HG03469 (cell line): ENCODE measurements around the gene DNAJC5G.
"Not testable (repeated sequence)": the region's sequence is repeated elsewhere in the genome, so short reads cannot be mapped to it uniquely, and the experiment has no call there.

Experiments used
- ATAC-seq: cut with Tn5 transposase; IDR thresholded peaks from one replicate; pipeline ENCODE4 v1.9.1; 2021; ENCODE audit warnings: mild to moderate bottlenecking, moderate library complexity, moderate number of reproducible peaks; ENCODE audit not compliant: unreplicated experiment

The DNAJC5G gene

DNA sequence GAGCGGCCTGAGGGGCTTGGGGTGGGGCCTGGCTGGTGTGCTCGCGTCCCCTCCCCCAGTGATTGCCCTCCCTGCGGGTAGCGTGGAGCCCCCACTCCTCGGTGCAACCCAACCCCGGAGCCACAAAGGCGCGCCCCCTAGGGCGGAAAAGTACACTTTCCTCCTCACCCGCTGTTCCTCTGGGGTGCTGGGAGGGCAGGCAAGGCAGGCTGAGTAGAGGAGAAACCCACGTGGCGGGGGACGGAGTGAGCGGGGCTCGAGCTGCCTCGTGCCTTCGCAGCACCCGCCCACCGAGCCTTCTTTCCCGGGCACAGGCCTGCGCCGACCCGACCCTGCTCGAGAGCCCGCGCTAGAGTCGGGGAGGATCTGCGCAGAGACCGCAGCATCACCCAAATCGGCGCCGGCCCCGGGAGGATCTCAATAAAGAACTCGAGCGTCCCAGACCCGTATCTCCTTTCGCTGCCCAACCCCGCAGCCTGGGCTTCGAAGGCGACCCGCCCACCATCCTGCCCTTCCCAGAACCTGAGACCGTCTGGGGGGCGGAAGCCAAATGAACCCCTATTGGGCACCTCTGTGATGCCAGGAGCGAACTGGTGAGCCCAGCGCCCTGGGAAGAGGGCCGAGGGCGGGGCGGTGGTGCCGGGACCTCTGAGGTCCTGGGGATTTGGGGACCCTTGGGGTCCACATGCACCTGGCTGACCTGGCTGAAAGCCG, 31.5 kb downstream of the DNAJC5G start:
- ATAC-seq, result no peak

DNA sequence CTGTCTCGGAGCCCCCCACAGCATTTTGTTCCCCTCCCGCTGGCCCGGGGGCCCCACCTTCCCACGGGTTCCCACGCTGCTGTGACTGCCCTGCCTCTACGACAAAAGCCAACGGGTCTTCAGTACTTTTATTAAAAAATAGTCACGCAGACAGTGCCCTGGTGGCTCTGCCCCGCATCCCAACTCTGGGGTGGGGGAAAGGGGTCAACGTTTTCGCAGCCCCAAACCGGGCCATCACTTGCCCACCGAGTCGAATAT, 32.0 kb downstream of the DNAJC5G start:
- ATAC-seq, result no peak

- no peak for ATAC-seq
These were observed 32.5 kb downstream of the DNAJC5G start for GRCh38 chr2:27307545-27308358.

- ATAC-seq, result no peak
These were observed 33.2 kb downstream of the DNAJC5G start, which contains the start of gene UCN for GRCh38 chr2:27308359-27308881. UCN (minus strand) TSS chr2:27308445; CDS start chr2:27307895, 550 bp downstream.

DNA sequence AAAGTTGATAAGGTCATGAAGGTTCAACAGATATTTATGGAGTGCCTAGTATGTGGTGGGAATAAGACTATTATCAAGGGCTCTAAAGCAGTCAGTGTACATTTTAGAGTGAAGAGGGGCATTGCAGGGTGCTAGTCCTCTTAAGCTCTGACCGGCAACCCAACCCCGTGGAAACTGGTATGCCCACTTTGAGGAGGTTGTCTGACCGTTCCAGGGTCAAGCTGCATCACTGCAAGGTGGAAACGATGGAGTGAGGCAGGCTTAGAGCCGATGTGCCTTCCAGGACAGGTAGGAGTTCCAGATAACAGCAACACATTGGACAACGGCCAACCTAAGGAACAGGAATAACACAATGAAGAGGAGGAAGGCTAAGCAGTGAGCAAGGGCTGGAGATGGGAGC, 34.4 kb downstream of the DNAJC5G start:
- no peak for ATAC-seq

DNA sequence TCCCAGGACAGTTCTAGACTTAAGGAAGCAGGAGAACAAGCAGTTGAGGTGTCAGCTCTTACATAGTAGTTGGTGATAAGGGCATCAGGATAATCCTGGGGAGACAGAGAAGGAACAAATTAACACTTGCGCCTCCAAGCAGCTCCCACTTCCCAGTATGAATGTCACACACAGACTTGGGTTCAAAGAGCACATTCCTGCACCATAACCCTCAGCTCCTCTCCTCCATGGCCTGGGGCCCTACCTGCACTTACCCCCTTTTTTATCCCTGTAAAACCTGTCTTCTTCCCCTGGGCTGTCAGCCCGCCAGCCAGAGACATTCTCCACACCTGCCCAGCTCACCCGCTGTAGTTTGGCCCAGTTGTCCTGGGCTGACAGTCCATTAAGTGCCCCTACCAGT, 36.9 kb downstream of the DNAJC5G start:
- no peak for ATAC-seq

DNA sequence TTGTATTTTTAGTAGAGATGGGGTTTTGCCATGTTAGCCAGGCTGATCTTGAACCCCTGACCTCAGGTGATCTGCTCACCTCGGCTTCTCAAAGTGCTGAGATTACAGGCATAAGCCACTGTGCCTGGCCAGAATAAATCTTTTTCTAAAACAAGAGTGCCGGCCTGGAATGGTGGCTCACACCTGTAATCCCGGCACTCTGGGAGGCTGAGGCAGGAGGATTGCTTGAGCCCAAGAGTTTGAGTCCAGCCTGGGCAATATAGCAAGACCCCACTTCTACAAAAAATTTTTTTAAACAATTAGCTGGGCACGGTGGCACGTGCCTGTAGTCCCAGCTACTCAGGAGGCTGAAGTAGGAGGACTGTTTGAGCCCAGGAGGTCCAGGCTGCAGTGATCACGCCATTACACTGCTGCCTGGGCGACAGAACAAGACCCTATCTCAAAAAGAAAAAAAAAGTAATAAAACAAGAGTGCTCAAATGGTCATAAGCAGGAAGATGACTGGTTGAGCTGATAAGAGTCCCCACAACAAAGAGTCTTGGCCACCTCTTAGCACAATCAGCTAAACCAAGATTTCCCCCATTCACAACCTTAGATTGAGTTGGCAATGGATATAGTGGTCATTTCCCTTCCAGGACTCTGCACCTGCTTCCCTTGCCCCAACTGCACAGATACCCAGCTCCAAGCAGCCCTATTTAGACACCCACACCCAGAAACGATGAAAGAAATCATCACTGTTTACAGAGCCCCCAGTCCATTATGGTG, 38.8 kb downstream of the DNAJC5G start:
- no peak for ATAC-seq

DNA sequence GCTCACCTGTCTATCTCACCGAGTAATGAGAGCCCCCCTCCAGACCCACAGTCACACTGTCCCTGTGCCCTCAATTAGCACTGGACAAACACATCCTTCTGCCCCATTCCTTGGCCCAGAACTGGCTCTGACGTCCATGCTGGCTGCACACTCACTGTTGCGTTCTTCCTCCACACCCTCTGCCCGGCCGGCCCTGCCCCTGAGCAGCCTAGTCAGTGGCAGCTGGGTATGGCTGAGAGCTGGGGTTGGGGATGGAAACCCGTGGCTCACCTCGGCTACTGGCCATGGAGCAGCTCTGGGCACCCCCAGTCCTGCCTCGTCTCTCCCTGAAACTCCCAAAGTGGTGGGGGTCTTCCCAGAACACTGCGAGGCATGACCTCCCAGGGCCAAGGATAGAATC, 39.5 kb downstream of the DNAJC5G start:
- ATAC-seq, result no peak

DNA sequence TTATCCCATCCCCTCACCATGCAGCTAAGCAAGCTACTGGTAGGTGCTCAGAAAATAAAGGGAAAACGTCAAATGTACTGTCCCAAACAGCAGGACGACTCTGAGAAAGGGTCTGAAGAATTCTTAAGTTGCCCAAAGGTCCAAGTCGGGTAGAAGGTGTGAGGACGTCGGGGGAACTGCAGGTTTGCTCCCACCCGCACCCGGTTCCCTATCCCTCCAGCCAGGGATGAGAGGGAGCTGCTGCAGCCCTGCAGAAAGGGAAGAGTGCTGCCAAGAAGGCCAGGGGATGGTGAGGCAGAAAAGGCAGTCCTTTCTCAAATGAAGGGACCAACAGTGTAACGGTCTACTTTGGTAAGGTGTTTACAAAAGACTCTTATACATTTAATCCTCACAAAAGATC, 39.9 kb downstream of the DNAJC5G start:
- no peak for ATAC-seq

GRCh38 chr2:27316655-27317412, 41.6 kb downstream of the DNAJC5G start:
- ATAC-seq, result no peak

DNA sequence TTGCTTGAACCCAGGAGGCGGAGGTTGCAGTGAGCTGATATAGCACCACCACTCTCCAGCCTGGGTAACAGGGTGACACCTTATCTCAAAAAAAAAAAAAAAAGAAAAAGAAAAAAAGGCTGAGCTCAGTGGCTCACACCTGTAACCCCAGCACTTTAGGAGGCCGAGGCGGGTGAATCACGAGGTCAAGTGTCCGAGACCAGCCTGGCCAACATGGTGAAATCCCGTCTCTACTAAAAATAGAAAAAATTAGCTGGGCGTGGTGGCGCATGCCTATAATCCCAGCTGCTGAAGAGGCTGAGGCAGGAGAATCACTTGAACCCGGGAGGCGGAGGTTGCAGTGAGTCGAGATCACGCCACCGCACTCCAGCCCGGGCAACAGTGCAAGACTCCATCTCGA, 44.6 kb downstream of the DNAJC5G start:
- ATAC-seq, result not testable (repeated sequence)

DNA sequence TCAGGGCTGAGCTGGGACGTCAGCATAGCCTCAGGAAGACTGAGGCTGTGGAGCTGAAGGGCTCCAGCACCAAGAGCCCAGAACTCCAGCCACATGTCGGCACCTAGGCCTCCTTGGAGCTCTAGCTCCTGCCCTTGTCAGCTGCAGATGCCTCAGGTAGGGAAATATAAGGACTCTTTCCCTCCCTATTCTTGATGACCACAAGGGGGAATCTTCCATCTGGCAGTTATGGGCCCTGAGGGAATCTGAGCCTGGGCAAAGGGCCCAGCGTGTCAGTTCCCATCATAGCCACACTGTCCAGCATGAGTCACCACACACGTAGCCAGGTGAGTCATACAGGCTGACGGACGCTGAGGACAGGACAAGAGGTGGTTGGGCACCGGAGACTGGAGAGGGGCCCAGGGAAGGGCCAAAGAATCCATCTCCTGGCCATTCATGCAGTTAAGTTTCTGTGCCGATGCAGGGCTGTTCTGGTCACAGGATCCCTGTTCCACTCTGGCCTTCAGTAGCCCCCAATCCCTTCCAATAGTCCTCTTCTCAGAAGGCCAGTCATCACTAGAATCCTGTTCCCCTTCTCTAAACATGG, 45.8 kb downstream of the DNAJC5G start:
- no peak for ATAC-seq

DNA sequence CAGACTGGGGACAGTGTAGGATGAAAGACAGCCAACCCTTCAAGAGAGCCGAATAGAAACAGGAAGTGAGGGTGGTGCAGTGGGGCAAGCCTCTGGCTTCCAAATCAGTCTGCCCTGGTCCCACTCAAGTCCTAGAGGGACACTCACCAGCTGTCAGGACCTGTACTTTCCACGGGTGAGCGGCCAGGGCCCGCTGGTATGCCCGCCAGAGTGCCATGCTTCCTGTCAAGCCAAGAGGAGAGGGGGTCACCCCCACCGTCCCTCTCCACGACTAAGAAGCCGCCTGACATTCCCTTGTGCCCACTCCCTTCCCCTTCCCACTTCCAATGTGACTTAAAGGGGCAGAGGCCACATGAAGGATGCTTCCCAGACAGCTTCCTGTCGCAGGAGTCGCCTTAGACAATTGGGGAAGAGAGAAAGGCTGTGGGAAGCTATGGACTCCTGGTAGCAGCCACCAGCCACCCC, 47.1 kb downstream of the DNAJC5G start:
- ATAC-seq, result no peak

GRCh38 chr2:27322766-27323595, 47.7 kb downstream of the DNAJC5G start, which contains the start of gene MPV17:
MPV17 (minus strand) TSS chr2:27323097; CDS start chr2:27322517, 580 bp downstream.
- ATAC-seq, result peak; percentile 72

- ATAC-seq, result no peak
These were observed 48.5 kb downstream of the DNAJC5G start for GRCh38 chr2:27323596-27324285.

DNA sequence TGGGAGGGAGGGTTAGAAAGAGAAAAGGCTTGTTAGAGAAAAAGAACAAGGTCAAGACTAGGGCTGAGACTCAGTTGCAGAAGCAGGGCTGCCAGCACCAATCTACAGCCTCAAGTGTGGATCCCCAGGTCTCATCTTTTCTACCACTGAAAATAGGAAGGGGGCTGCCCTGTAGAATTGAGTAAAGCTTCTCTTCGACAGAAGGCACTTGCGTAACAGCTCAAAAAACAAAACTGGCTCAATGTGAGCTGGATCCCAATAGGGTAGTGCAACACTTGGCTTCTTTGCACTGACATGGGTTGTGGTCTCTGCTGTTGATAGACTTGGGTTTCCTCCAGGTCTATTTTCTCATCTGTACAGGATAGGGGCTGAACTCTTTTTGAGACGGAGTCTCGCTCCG, 49.5 kb downstream of the DNAJC5G start:
- ATAC-seq, result no peak
